HepG2 (cell line): ENCODE results near the gene PRKCD. TPM values are rescaled to one million over a fixed set of nuclear protein-coding genes. Genes with fewer than 3 reads are reported as not detected.

Source experiments
- ATAC-seq: fragments of 200-7000 bp; cut with Tn5 transposase; 3 replicates; pipeline ENCODE4 v1.9.1; 2020; ENCODE audit warnings: mild to moderate bottlenecking, moderate library complexity
- BruUV-seq: library from RNA; stranded (reverse); fragments of 400-500 nt; replicated peaks from 2 replicates; lab custom pipeline; 2021; lab: Mats Ljungman, UMichigan
- CTCF ChIA-PET: fragments of 300-600 bp; formaldehyde crosslinking; extraction: SDS; loops from one replicate; lab custom pipeline; 2021; ENCODE audit warnings: low total read pairs, inconsistent platforms, low intra/inter-chr PET ratio; lab: Yijun Ruan, JAX
- POLR2A ChIA-PET: fragments of 350-600 bp; sonication (Branson Sonifier 250); formaldehyde crosslinking; loops from one replicate; lab custom pipeline; 2020; ENCODE audit warnings: antibody characterized with exemption, inconsistent platforms; lab: Yijun Ruan, JAX
- DNase-seq: peaks from one replicate; pipeline ENCODE4 v3.0.0-alpha.2; 2015; ENCODE audit warnings: low spot score
- FAIRE-seq: peaks from 3 replicates; lab custom pipeline; 2011; peaks lifted over from hg19 to GRCh38; lab: Jason Lieb, UNC
- H2AFZ ChIP-seq: one replicate; pipeline ENCODE4 v1.6.1; 2011; ENCODE audit warnings: low read length, inconsistent platforms
- H3K27ac ChIP-seq: fragments of 300-600 bp; 3 replicates; pipeline ENCODE4 v1.8.0; 2011; ENCODE audit warnings: mixed run types, mild to moderate bottlenecking, mixed read lengths, low read length, inconsistent platforms; ENCODE audit not compliant: insufficient read depth; ENCODE audit errors: extremely low read length
- H3K27me3 ChIP-seq, 2 experiments: fragments of 200-600 bp in 1 of 2; 2 replicates in 1 of 2; 3 replicates in 1 of 2; pipeline versions ENCODE4 v1.6.0 to v1.8.0; 2011; ENCODE audit warnings: low read length in 2 of 2, mild to moderate bottlenecking in 2 of 2, moderate library complexity in 2 of 2, inconsistent platforms in 1 of 2; ENCODE audit not compliant: insufficient read depth in 2 of 2, control insufficient read depth in 1 of 2
- H3K36me3 ChIP-seq, 2 experiments: fragments of 200-600 bp in 1 of 2; replicated peaks in 1 of 2; 2 replicates in 1 of 2; 3 replicates in 1 of 2; pipeline versions ENCODE4 v1.5.1 to v1.8.0; 2011; ENCODE audit warnings: low read length in 2 of 2, inconsistent platforms in 1 of 2; ENCODE audit not compliant: insufficient read depth in 2 of 2, control insufficient read depth in 1 of 2
- H3K4me1 ChIP-seq: 2 replicates; pipeline ENCODE4 v1.5.1; 2012; ENCODE audit warnings: low read length, inconsistent platforms; ENCODE audit not compliant: insufficient read depth
- H3K4me2 ChIP-seq: 2 replicates; pipeline ENCODE4 v1.6.0; 2011; ENCODE audit warnings: low read depth, low read length, inconsistent platforms
- H3K4me3 ChIP-seq, 3 experiments: fragments of 200-600 bp in 1 of 3; sonication (generic), shearing (Covaris generic) in 1 of 3; replicated peaks in 1 of 3; 2 replicates each; pipeline ENCODE4 v1.5.1; 2011 to 2016; ENCODE audit warnings: low read length in 3 of 3, inconsistent platforms in 2 of 3, low read depth in 2 of 3, mild to moderate bottlenecking in 2 of 3, control low read depth in 1 of 3, mixed read lengths in 1 of 3; ENCODE audit not compliant: insufficient read depth in 1 of 3
- H3K79me2 ChIP-seq: one replicate; pipeline ENCODE4 v1.6.1; 2011; ENCODE audit warnings: low read length, inconsistent platforms; ENCODE audit not compliant: insufficient read depth
- H3K9ac ChIP-seq: 2 replicates; pipeline ENCODE4 v1.6.0; 2011; ENCODE audit warnings: mild to moderate bottlenecking, low read depth, low read length, inconsistent platforms; ENCODE audit not compliant: insufficient read depth
- H3K9me3 ChIP-seq: 2 replicates; pipeline ENCODE4 v1.5.1; 2012; ENCODE audit warnings: mild to moderate bottlenecking, low read length
- H4K20me1 ChIP-seq: 2 replicates; pipeline ENCODE4 v1.6.0; 2011; ENCODE audit warnings: inconsistent platforms, mild to moderate bottlenecking, low read length, moderate library complexity; ENCODE audit not compliant: insufficient read depth
- MEF2D ChIP-seq: sonication (generic); formaldehyde crosslinking; IDR thresholded peaks from 2 replicates; pipeline ENCODE4 v1.5.1; 2020; ENCODE audit warnings: mild to moderate bottlenecking, missing genetic modification reagents
- RNF2 ChIP-seq: fragments of 450-650 bp; conservative IDR thresholded peaks from 2 replicates; pipeline ENCODE4 v1.6.1; 2016; ENCODE audit warnings: low read depth
- ZFP36 ChIP-seq: fragments of 150-350 bp; IDR thresholded peaks from 2 replicates; pipeline ENCODE4 v1.6.1; 2018; ENCODE audit warnings: borderline replicate concordance, low read length, low read depth; ENCODE audit not compliant: partially characterized antibody
- WGBS: methylation state at CpG from one replicate; pipeline ENCODE4 v1.1.6; 2017; ENCODE audit warnings: low lambda C conversion rate; 5-methylcytosine and 5-hydroxymethylcytosine counted together
- in situ Hi-C: cut with HindIII; loops from 2 replicates; pipeline ENCODE4 v1.10.0; 2017; ENCODE audit warnings: low pct_unique_long_range_greater_than_20kb; ENCODE audit not compliant: extremely low pct_ligation_motif_present
- intact Hi-C: fragments of 100-400 bp; cut with micrococcal nuclease; formaldehyde crosslinking; loops from one replicate; pipeline ENCODE4 v1.10.0; 2022; ENCODE audit not compliant: unreplicated experiment
- polyA plus RNA-seq, 8 experiments: library from polyadenylated mRNA; depleted of rRNA in 3 of 8; stranded (reverse) in 7 of 8; unstranded in 1 of 8; fragments of >200 nt; fragmentation: Illumina TruSeq in 4 of 8; extraction: Trizol in 4 of 8; gene quantifications; 2 replicates each; pipeline versions ENCODE4 v1.2.1 to v1.2.3, GENCODE V29; 2011 to 2016; ENCODE audit warnings: low read depth in 4 of 8, missing spikeins in 1 of 8, mixed read lengths in 1 of 8; ENCODE audit not compliant: insufficient read depth in 1 of 8
- total RNA-seq, 5 experiments: library from RNA; depleted of rRNA; stranded (reverse); fragments of >200 nt; fragmentation: Illumina TruSeq; extraction: Trizol; gene quantifications; 2 replicates each; pipeline ENCODE4 v1.2.3, GENCODE V29; 2016; ENCODE audit warnings: low read depth in 1 of 5
- TF ChIP-seq, protein P1 (sequence below): sonication (generic); formaldehyde crosslinking; conservative IDR thresholded peaks from 2 replicates; pipeline ENCODE4 v1.8.1; 2023; ENCODE audit warnings: missing genetic modification reagents
- TF ChIP-seq, protein P2 (sequence below): sonication (generic); formaldehyde crosslinking; IDR thresholded peaks from 2 replicates; pipeline ENCODE4 v1.4.0; 2020; ENCODE audit warnings: mild to moderate bottlenecking, missing genetic modification reagents
- TF ChIP-seq, protein P3 (sequence below): sonication (generic); formaldehyde crosslinking; IDR thresholded peaks from 2 replicates; pipeline ENCODE4 v1.5.1; 2020; ENCODE audit warnings: missing genetic modification reagents, mild to moderate bottlenecking, borderline replicate concordance
- TF ChIP-seq, protein P4 (sequence below): IDR thresholded peaks from 2 replicates; pipeline ENCODE4 v1.6.1; 2012; ENCODE audit warnings: low read length, improper control_type of control experiment
- TF ChIP-seq, protein P5 (sequence below): sonication (generic); formaldehyde crosslinking; IDR thresholded peaks from 2 replicates; pipeline ENCODE4 v1.4.0; 2020; ENCODE audit warnings: low read depth, mild to moderate bottlenecking, missing genetic modification reagents

Gene PRKCD
- total and polyA plus RNA-seq, 2 of the 13 experiments (the other 11 are each of a cell fraction or from before 2014, with no cell fraction given), result 1.6 to 40.7 TPM

DNA sequence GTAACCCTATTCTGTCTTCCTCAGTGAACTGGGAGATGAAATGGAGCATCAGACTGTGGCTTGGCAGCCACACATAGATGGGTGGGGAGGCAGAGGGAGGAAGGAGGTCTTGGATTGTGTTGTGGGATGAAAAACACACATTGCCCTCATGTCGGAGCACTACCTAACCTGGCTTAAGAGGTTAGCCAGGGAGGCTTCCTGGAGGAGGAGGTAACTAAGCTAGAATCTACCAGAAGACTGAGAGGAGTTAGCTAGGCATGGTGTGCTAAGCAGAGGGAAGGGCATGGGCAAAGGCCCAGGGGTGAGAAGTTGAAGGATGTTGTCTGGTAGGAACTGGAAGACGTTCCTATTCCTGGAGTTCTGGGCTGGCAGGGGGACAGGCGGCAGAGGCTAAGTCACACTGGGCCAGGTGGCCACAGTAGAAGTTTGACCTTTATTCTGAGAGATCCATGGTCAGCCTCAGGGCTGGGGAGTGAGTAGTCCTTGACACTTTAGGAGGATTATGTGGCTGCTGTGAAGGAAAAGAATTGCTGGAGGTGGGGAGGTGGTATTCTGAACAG lies 7.7 kb upstream of the PRKCD start:
- Histone ChIP-seq H3K4me2 (no peak overlapping the region), H3K4me1 (peaks cover 71% of the 10 kb centered on the region), H3K36me3 (no peaks in the 10 kb centered on the region), H3K4me3 (no peak overlapping the region), H3K9ac (no peak overlapping the region), H2AFZ (no peak overlapping the region), H3K27ac (no peak overlapping the region), H3K79me2 (no peaks in the 10 kb centered on the region), H3K9me3 (no peaks in the 10 kb centered on the region), H4K20me1 (no peaks in the 10 kb centered on the region), H3K27me3 (peaks cover 0 to 41% of the 10 kb centered on the region in 2 experiments; a peak in 3 of 5 replicates)
- ChIA-PET CTCF (no interaction called here), POLR2A (no interaction called here)
- intact Hi-C loops (no loop called here), in situ Hi-C loops (no loop called here)
- FAIRE-seq, result no peak
- DNase-seq, result no peak
- no TSS peak for BruUV-seq
- no peak for ATAC-seq
- WGBS, result 21% methylated on average over 3 of the region's 3 CpGs
- TF ChIP-seq ZFP36 (peak; percentile 79), MEF2D (CRISPR knock-in tag) (no peak)
- TF ChIP-seq, protein P1, sequence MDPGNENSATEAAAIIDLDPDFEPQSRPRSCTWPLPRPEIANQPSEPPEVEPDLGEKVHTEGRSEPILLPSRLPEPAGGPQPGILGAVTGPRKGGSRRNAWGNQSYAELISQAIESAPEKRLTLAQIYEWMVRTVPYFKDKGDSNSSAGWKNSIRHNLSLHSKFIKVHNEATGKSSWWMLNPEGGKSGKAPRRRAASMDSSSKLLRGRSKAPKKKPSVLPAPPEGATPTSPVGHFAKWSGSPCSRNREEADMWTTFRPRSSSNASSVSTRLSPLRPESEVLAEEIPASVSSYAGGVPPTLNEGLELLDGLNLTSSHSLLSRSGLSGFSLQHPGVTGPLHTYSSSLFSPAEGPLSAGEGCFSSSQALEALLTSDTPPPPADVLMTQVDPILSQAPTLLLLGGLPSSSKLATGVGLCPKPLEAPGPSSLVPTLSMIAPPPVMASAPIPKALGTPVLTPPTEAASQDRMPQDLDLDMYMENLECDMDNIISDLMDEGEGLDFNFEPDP (CRISPR knock-in tag), result 0 out of 2 replicates have a peak, but pooled peaks have one; percentile 35
- TF ChIP-seq, protein P2, sequence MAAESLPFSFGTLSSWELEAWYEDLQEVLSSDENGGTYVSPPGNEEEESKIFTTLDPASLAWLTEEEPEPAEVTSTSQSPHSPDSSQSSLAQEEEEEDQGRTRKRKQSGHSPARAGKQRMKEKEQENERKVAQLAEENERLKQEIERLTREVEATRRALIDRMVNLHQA (CRISPR knock-in tag), result no peak

DNA sequence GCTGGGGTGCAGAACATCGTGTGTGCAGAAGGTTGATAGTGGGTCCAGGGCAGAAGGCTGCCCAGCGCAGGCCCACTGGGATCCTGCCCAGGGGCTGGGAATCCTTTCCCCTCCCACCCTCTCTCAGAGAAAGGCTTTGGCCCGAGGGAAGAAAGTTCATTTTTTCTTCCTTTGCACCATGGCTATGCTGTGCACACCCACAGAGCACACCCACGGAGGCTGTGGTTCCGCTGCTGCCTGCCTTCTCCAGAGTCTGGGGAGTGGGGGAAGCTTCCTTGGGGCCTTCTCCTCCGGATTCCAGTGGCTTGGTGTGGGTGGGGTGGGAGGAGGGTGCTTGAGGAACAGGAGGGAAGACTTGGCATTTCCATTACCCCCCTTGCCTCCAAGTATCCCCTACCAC lies 7.0 kb upstream of the PRKCD start:
- no peak for FAIRE-seq
- WGBS, result 20% methylated on average over 6 of the region's 6 CpGs
- in situ Hi-C loops (no loop called here), intact Hi-C loops (no loop called here)
- DNase-seq, result no peak
- no peak for ATAC-seq
- peaks cover 77% of the 10 kb centered on the region for H3K4me1 ChIP-seq
- POLR2A ChIA-PET, result no interaction called here
- H3K27ac ChIP-seq, result no peak overlapping the region
- no peaks in the 10 kb centered on the region for H3K9me3 ChIP-seq
- H3K4me2 ChIP-seq, result no peak overlapping the region
- no peaks in the 10 kb centered on the region for H3K79me2 ChIP-seq
- no peak overlapping the region for H2AFZ ChIP-seq
- no peak overlapping the region for H3K9ac ChIP-seq
- H3K4me3 ChIP-seq, result no peak overlapping the region
- no peaks in the 10 kb centered on the region for H4K20me1 ChIP-seq
- CTCF ChIA-PET, result no interaction called here
- peaks cover 0 to 40% of the 10 kb centered on the region in 2 experiments; a peak in 3 of 5 replicates for H3K27me3 ChIP-seq
- no TSS peak for BruUV-seq
- no peaks in the 10 kb centered on the region for H3K36me3 ChIP-seq
- TF ChIP-seq, protein P3, sequence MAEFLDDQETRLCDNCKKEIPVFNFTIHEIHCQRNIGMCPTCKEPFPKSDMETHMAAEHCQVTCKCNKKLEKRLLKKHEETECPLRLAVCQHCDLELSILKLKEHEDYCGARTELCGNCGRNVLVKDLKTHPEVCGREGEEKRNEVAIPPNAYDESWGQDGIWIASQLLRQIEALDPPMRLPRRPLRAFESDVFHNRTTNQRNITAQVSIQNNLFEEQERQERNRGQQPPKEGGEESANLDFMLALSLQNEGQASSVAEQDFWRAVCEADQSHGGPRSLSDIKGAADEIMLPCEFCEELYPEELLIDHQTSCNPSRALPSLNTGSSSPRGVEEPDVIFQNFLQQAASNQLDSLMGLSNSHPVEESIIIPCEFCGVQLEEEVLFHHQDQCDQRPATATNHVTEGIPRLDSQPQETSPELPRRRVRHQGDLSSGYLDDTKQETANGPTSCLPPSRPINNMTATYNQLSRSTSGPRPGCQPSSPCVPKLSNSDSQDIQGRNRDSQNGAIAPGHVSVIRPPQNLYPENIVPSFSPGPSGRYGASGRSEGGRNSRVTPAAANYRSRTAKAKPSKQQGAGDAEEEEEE, result no peak
- no peak for TF ChIP-seq RNF2
- TF ChIP-seq, protein P4, sequence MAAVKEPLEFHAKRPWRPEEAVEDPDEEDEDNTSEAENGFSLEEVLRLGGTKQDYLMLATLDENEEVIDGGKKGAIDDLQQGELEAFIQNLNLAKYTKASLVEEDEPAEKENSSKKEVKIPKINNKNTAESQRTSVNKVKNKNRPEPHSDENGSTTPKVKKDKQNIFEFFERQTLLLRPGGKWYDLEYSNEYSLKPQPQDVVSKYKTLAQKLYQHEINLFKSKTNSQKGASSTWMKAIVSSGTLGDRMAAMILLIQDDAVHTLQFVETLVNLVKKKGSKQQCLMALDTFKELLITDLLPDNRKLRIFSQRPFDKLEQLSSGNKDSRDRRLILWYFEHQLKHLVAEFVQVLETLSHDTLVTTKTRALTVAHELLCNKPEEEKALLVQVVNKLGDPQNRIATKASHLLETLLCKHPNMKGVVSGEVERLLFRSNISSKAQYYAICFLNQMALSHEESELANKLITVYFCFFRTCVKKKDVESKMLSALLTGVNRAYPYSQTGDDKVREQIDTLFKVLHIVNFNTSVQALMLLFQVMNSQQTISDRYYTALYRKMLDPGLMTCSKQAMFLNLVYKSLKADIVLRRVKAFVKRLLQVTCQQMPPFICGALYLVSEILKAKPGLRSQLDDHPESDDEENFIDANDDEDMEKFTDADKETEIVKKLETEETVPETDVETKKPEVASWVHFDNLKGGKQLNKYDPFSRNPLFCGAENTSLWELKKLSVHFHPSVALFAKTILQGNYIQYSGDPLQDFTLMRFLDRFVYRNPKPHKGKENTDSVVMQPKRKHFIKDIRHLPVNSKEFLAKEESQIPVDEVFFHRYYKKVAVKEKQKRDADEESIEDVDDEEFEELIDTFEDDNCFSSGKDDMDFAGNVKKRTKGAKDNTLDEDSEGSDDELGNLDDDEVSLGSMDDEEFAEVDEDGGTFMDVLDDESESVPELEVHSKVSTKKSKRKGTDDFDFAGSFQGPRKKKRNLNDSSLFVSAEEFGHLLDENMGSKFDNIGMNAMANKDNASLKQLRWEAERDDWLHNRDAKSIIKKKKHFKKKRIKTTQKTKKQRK, result no peak
- TF ChIP-seq, protein P5, sequence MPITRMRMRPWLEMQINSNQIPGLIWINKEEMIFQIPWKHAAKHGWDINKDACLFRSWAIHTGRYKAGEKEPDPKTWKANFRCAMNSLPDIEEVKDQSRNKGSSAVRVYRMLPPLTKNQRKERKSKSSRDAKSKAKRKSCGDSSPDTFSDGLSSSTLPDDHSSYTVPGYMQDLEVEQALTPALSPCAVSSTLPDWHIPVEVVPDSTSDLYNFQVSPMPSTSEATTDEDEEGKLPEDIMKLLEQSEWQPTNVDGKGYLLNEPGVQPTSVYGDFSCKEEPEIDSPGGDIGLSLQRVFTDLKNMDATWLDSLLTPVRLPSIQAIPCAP (CRISPR knock-in tag), result no peak
